GM19468 (cell line): ENCODE measurements around the gene TUT1.
A peak's percentile ranks its signal among the peaks of the same experiment; 100 is the strongest.
"Not testable (repeated sequence)": the region's sequence is repeated elsewhere in the genome, so short reads cannot be mapped to it uniquely, and the experiment has no call there.

ENCODE experiments used
- ATAC-seq: cut with Tn5 transposase; IDR thresholded peaks from one replicate; pipeline ENCODE4 v1.9.1; 2021; ENCODE audit warnings: mild to moderate bottlenecking, moderate library complexity, moderate number of reproducible peaks; ENCODE audit not compliant: unreplicated experiment; ENCODE audit errors: extremely low read depth

The TUT1 gene, protein sequence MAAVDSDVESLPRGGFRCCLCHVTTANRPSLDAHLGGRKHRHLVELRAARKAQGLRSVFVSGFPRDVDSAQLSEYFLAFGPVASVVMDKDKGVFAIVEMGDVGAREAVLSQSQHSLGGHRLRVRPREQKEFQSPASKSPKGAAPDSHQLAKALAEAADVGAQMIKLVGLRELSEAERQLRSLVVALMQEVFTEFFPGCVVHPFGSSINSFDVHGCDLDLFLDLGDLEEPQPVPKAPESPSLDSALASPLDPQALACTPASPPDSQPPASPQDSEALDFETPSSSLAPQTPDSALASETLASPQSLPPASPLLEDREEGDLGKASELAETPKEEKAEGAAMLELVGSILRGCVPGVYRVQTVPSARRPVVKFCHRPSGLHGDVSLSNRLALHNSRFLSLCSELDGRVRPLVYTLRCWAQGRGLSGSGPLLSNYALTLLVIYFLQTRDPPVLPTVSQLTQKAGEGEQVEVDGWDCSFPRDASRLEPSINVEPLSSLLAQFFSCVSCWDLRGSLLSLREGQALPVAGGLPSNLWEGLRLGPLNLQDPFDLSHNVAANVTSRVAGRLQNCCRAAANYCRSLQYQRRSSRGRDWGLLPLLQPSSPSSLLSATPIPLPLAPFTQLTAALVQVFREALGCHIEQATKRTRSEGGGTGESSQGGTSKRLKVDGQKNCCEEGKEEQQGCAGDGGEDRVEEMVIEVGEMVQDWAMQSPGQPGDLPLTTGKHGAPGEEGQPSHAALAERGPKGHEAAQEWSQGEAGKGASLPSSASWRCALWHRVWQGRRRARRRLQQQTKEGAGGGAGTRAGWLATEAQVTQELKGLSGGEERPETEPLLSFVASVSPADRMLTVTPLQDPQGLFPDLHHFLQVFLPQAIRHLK

DNA sequence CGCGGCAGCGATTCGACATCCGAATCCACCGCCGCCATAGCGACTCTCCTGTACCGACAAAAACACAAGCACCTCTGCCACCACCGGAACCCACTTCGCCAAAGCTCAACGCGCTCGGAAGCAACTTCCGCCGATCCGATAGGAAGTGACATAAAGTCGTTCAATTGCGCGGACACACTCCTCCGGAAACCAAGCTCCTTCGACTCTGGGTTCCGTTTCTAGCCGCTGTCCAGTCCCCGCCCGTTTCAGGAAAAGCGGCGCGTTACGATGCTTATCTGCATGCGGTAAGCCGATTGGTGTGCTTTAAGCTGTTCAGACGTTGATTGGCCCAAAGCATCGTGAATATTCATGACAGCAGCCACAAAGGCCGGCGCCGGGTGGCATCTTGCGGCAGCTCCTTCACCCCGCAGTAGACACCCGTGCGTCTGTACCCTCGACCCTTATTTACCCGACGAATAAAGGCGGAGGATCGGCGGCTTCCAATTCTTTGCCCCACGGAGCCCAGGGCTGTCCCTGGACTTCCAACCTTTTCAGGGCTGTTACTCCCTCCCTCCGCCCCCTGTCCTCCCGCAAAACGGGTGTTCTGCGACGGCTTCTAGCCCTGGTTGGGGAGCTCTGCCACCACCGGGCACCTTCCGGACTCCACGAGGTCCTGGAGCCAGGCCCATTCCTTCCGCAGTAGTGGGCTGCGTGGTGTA is at the start of gene TUT1:
Gene TUT1, minus strand, starts transcription at position 76 of the 698 bp plus-strand sequence. Its CDS starts 38 bp downstream, at position 38.
- peak; percentile 83 for ATAC-seq

DNA sequence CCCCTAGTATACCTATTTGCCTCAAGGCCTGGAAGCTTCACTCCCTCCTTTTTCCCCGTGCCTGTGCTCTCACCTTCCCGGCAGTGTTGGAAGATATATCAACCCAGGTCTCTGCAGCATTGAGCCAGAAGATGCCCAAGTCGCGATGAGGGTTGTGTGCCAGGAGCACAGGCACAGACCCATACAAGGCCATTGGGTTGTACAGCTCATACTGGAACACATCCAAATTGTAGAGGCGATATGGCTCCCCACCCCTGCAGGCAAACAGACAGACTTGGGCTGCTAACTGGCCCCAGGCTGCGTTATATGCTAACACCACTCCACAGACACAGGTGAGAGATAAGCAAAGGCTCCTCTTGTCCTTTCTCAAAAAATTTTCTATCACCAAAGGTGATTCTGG is 41.2 kb upstream of the TUT1 start:
- no peak for ATAC-seq

DNA sequence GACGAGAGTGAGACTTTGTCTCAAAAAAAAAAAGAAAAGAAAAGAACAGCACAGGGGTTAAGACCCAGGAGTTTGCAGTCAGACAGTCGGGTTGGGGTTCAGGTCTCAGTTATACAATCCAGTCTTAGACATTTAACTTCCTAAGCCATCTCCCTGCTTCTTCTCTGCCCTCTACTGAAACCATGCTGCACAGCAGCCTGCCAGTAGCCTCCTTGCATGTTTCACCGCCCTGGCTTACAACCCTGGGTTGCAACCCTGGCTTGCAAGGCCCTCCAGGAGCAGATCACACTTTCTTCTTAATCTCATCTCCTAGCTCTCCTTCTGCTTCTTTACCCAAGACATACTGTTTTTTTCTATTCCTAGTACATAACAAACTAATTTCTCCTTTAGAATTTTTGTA is 36.4 kb upstream of the TUT1 start:
- no peak for ATAC-seq

DNA sequence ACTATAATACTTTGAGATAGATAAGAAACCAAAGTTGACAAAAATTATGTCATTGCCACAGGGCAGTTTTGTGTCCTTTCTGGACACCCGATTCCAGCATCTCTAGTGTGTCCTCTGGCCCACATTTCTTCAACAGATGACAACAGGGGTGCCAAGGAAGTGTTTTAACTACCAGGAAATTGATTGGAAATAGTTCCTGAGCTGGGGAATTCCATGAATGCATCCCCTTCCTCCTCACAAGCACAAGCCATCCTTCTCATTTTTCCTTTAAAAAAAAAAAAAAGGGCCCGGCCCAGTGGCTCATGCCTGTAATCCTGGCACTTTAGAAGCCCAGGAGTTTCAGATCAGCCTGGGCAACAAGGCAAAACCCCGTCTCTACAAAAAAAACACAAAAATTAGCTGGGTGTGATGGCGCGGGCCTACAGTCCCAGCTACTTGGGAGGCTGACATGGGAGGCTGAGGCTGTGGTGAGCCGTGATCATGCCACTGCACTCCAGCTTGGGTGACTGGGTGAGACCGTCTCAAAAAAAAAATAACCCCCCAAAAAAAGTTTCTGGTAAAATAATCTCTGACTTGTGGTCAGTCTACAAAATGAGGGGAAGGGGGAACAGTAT is 31.3 kb upstream of the TUT1 start:
- no peak for ATAC-seq

DNA sequence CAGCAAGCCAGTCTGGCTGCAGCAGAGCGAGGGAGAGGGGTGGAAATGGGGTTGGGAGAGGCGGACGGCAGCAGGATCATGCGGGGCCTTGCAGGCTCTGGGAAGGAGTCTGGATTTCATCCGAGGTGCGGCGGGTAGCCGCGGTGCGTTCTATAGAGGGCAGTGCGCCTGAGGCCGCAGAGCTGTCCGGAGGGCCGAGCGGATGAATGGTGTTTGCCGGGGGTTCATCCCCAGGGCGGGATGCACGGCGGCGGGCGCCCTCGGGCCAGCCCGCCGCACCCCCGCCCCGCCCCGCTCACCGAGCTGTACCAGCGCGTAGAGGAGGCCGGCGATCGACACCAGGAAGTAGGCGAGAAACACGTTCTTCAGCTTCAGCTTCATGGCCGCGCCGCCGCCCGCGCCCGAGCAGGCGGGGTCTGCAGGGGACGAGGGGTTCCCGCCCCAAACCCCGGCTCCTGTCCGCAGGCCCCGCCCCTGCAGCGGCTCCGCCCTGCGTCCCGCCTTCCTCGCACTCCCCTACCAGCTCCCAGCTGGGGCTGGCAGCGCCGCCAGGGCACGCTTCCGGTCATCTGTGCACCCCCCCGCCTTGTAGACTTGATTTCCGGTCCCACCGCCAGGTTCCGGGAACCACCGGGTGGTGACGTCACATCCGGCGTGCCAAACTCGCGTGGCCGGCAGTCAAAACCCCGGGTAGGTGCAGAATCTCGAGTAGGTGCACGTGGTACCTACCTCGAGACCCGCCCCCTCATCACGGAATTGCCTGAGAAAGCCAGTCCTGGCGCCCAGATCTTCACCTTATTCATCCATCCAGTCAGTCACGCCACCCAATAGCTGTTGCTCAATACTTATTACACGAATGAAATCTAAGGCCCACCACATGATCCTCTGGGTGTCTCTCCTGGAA is 30.5 kb upstream of the TUT1 start, which contains the start of gene B3GAT3:
Gene B3GAT3, minus strand, starts transcription at position 420 of the 904 bp plus-strand sequence. Its CDS starts 39 bp downstream, at position 381.
- ATAC-seq: peak; percentile 92

DNA sequence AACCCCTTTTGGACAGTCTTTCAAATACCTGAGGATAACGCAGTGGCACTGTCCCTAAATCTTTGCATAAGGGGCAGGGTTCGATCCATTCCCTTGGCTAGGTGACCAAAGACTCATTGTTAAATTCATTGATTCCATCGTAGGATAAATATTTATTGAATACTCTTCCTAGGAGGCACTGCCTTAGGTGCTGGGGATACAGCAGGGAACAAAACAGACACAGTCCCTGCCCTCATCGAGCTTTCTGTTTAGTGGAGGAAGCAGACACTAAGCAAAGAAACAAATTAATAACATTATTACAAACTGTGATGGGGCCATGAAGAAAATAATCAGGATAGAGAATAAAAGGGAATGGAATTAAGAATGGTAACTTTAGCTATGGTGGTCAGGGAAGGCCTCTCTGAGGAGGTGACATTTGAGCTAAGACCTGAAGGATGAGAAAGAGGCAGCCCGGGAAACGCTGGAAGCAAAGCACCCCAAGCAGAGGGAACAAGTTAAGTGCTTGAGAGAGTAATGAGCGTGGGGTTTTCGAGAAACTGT is 29.8 kb upstream of the TUT1 start:
- no peak for ATAC-seq

DNA sequence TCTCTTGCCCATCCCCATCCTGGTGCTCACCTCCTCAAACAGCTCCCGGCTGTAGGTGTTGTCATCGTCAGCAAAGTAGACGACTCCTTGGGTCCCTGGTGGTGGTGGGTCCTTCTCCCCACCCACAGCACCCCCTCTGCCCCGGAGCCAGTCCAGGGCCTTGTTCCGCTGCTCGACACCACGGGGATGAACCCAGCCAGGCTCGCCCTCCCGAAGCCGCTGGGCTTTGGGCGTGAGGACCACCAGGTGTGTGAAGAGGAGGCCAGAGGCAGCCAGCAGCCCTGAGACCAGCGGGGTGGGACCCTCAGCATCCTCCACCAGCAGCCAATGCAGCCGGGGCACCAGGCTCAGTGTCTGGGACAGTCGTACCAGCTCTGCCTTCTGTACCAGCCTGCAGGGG is 25.6 kb upstream of the TUT1 start:
- ATAC-seq: not testable (repeated sequence)

DNA sequence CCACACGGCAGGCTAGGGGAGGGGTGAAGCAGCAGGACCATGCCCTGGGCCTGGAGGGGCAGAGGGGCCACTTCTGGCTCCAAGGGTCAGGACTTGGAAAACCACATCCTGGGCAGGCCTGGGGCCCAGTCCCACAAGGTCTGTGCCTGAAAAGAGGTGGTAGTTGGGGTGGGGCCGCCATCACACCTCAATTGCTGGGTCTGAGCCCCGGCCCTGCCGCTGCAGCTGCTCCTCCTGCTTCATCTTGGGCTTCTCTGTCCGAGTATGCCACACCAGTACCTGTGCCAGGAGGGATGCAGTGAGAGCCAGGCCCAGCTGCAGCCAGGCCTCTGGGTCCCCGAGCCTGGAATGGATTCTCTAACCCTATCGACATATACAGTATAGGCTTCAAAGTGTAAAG is 24.2 kb upstream of the TUT1 start:
- no peak for ATAC-seq

DNA sequence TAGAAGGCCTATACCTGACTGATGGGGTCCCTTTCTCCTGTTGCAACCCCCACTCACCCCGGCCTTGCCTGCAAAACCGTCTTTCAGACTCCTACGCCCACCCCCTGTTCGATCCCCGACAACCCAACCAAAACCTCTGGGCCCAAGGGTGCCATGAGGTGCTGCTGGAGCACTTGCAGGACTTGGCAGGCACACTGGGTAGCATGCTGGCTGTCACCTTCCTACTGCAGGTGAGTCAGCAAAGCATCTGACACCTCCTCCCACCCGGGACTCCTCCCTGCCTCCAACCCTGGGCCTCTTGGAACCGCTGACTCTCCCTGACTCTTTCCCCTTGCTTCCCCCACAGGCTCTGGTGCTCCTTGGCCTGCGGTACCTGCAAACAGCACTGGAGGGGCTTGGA is 23.0 kb upstream of the TUT1 start:
- ATAC-seq: no peak

DNA sequence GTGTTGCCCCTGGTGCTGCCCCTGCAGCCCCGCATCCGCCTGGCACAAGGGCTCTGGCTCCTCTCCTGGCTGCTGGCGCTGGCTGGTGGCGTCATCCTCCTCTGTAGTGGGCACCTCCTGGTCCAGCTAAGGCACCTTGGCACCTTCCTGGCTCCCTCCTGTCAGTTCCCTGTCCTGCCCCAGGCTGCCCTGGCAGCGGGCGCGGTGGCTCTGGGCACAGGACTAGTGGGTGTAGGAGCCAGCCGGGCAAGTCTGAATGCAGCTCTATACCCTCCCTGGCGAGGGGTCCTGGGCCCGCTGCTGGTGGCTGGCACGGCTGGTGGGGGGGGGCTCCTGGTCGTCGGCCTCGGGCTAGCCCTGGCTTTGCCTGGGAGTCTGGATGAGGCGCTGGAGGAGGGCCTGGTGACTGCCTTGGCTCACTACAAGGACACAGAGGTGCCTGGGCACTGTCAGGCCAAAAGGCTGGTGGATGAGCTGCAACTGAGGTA is 22.0 kb upstream of the TUT1 start:
- ATAC-seq: no peak

DNA sequence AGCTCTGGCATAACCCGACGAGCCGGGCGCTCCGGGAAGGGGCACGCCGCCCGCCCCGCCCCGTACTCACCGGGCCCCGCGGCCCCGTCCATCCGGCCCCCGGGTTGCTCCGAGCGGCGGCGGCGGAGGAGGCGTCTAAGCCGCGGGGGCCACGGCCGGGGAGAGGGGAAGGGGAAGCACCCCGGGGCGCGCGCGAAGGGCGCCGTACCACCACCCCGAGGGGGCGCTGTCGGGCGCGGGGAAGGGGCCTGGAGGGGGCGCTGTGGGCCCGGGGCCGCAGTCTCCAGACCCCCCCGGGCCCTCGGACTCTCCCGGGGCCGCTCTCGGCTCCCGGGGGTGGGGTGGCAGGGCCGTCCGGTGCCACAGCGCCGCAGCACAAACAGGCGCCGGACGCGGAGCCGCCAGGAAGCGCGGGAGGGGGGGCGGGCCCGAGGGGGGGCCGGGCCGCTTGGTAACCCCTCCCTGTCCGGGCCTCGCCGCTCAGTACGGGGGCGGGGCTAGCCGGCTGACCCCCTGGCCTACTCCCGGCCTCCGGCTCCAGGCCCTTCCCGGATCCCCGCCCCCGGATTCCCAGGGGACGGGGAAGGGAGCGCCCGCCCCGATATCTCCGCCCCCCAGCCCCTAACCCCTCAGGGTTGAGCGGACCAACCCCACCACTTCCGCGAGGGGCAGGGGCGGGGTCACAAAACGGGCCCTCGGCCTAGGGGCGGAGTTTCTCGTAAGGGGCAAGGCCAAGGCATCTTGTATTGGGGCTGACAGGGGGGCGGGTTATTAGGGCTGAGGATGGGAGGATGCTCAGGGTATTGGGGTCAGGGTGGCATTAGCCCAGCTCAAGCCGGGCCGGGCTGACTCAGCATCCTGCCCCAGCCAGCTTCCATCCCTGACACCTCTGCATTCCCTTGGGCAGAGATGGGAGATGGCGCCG is 21.3 kb upstream of the TUT1 start, which contains the start of the genes EML3 and ROM1:
Gene EML3, minus strand, starts transcription at position 410 of the 925 bp plus-strand sequence. Its CDS starts 318 bp downstream, at position 92.
Gene ROM1, plus strand, starts transcription at position 892 of the 925 bp plus-strand sequence. Its CDS starts 25 bp downstream, at position 917.
- peak; percentile 41 for ATAC-seq

DNA sequence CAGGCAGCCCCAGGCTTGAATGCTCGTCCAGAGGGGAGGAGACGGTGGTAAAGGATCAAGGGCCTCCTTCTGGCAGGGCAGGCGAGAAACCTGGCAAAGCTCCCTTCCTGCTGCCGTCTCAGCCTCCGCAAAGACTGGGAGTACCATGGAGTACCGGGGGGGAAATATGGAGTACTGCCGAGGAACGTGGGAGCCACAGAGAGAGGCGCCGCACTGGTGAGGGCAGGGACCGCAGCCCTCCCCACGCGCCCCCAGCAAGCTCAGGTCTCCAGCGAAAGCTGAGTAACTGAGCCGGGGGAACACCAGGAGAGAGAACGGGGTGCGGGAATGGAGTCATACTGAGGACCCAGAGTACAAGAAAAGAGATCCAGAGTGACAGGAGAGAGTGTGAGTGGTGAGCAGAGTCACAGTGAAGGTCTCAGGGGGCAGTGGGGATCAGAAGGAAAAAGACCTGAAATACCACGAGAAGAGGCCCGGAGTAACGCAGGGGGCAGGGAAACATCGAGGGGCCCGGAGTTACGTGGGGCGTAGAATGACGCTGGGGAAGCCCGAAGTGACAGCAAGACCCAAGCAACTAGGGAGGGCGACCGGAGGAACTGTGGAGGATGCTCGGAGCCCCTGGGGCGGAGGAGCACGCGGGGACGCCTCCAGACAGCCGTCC is 20.5 kb upstream of the TUT1 start:
- ATAC-seq: no peak

DNA sequence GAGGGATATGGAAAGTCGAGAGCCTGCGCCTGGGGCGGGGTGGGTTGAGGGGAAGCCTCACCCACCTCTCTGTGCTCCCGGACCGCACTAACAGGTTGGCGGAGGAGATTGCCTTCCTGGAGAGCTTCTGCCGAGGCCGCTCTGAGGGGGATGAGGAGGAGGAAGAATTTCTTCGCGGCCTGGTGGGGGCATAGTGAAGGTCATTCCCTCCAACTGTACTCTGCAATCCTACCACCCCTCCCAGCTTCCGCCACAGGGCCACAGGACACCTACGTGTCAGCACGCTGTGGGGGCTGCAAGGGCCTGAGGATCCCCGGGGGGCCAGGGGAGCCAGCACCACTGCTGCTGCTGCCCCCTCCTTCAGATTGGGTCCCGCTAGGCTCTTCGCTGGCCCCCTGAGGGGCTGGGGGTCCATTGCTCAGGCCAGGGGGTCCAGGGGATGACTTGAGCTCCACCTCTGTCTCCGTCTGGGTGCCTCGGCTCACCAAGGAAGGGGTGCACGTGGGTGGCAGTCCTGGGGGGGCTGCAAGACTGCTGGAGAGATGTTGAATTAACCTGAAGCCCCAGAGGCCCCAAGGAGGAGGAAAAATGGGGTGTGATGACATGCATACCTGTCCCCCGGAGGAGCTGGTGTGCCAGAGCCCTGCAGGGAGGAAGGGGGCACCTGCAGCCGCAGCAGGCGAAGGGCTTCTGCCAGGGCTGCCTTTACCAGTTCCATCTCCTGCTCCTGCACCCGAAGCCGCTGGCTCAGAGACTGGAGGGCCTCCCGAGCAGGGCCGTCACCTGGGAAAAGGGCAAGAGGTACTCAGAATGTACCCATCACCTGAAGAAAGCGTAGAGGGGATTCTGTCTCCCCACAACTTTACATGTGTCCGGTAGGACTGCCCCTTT is 19.7 kb upstream of the TUT1 start:
- no peak for ATAC-seq

DNA sequence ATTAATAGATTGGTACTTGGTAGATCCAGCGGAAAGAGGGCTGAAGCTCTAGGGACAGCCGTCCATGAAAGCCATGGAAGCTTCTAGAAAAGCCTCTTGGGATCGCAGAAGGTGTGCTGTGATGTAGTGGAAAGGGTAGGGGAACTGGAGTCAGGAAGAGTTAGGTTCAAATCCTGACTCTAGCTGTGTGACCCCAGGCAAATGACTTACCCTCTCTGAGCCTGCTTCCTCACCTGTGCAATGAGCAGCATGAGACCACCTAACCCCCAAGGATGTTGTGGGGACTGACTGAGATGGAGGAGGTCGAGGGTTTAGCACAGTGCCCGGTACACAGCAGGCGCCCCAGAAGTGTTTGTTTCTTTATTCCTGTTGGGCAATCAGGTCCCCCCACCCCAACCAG is 19.1 kb upstream of the TUT1 start:
- no peak for ATAC-seq

DNA sequence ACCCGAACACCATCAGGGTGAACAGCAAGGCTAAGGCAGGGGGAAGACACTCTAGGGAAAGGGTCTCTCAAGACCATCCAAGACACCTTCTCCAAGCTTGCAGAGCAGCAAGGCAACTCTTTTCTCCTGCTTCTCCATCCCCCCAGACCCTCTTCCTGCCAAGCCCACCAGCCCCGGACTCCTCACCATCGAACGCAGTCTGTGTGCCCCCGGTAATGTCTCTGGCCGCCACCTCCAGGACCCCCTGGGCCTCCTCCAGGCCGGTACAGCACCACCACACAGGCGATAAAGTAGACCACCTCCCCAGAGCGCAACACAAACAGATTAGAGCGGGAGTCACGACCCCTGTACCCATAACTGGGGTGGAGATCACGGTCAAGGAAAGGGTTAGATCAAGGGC is 17.5 kb upstream of the TUT1 start:
- no peak for ATAC-seq

DNA sequence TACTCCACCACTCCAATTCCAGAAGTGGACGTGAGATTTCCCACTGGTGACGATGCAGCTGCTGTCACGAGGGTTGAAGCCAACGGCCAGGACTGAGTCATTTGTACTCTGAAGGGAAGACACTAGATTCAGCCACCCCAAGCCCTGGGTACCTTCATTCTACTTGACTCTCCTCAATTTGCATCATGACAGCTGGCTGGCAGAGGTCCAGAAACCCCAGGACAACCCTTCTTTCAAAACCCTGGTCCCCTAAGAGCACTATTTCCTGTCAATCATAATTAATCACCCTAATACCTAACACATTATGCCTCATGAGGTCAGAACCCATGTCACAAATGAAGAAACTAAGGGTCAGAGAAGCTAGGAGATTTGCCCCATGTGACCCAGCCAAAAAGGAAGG is 16.4 kb upstream of the TUT1 start:
- ATAC-seq: no peak
